HL-60 (cell line): Measurements from ENCODE around the gene MCRS1.

ENCODE experiments used
- CTCF ChIP-seq: IDR thresholded peaks from one replicate; pipeline ENCODE4 v1.5.1; 2011; ENCODE audit warnings: low read length, control low read depth, inconsistent platforms; ENCODE audit not compliant: insufficient read depth
- POLR2AphosphoS5 ChIP-seq: IDR thresholded peaks from 2 replicates; pipeline ENCODE4 v1.6.1; 2012; ENCODE audit warnings: low read depth
- SPI1 ChIP-seq: IDR thresholded peaks from 2 replicates; pipeline ENCODE4 v1.6.1; 2012; ENCODE audit warnings: low read depth, mild to moderate bottlenecking, borderline replicate concordance
- TF ChIP-seq, protein P1 (sequence below): IDR thresholded peaks from 2 replicates; pipeline ENCODE4 v1.6.1; 2012; ENCODE audit warnings: low read depth; ENCODE audit not compliant: insufficient replicate concordance

DNA sequence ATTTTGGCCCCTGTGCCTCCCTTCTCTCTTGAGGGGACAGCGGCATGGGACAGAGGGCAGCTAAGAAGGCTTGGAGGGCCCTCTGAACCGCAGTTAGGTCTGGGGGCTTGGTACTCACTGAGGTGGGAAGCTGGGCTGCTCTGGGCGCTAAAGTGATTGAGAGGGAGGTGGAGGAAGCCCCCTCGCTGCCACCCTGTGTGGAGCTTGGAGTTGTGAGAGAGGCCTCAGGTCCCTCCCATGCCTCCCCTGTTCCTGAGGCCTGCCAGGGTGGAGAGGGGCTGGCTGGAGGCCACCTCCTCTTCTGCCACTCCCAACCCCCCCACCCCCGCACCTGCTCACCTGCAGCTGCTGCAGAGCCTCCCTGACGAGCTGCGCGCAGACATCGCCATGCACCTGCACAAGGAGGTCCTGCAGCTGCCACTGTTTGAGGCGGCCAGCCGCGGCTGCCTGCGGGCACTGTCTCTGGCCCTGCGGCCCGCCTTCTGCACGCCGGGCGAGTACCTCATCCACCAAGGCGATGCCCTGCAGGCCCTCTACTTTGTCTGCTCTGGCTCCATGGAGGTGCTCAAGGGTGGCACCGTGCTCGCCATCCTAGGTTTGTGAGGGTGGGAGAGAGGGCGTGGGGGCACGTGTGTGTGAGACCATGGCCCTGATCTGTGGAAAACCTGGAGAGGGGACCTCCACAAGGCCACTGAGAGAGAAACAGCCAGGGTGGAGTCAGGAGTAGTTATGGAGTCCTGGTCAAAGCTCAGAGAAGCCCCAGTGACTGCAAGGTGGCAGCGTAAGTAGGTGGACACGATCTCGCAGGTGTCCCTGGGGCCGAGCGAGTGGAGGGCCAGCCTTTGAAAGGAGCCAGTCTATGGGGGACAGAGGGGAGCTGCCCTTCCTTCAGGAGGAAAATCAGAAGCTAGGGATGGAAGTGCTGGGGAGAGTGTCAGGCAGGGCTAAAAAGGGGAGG lies 17.9 kb downstream of the MCRS1 start:
- no peak for TF ChIP-seq CTCF
- TF ChIP-seq POLR2AphosphoS5: no peak
- TF ChIP-seq, protein P1, sequence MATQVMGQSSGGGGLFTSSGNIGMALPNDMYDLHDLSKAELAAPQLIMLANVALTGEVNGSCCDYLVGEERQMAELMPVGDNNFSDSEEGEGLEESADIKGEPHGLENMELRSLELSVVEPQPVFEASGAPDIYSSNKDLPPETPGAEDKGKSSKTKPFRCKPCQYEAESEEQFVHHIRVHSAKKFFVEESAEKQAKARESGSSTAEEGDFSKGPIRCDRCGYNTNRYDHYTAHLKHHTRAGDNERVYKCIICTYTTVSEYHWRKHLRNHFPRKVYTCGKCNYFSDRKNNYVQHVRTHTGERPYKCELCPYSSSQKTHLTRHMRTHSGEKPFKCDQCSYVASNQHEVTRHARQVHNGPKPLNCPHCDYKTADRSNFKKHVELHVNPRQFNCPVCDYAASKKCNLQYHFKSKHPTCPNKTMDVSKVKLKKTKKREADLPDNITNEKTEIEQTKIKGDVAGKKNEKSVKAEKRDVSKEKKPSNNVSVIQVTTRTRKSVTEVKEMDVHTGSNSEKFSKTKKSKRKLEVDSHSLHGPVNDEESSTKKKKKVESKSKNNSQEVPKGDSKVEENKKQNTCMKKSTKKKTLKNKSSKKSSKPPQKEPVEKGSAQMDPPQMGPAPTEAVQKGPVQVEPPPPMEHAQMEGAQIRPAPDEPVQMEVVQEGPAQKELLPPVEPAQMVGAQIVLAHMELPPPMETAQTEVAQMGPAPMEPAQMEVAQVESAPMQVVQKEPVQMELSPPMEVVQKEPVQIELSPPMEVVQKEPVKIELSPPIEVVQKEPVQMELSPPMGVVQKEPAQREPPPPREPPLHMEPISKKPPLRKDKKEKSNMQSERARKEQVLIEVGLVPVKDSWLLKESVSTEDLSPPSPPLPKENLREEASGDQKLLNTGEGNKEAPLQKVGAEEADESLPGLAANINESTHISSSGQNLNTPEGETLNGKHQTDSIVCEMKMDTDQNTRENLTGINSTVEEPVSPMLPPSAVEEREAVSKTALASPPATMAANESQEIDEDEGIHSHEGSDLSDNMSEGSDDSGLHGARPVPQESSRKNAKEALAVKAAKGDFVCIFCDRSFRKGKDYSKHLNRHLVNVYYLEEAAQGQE: no peak
- TF ChIP-seq SPI1: no peak
